Stomach (tissue), 9 donors: ENCODE results near the gene SEPTIN11. TPM values are rescaled to one million over a fixed set of nuclear protein-coding genes. Genes with fewer than 3 reads are reported as not detected.

ENCODE experiments used
- DNase-seq, 2 donors: peaks; one replicate each; pipeline versions ENCODE4 v3.0.0 to v3.0.0-alpha.2; 2013 to 2019
- H3K27ac ChIP-seq, 5 donors: fragments of 200-600 bp in 4 of 5; sonication (generic) in 4 of 5; one replicate each; pipeline ENCODE4 v1.5.1; 2013 to 2019; ENCODE audit warnings: mild to moderate bottlenecking in 1 of 5, moderate library complexity in 1 of 5
- H3K27me3 ChIP-seq, 3 donors: fragments of 200-600 bp; sonication (generic); one replicate each; pipeline ENCODE4 v1.5.1; 2017 to 2019; ENCODE audit warnings: mixed run types in 1 of 3
- H3K36me3 ChIP-seq, 4 donors: fragments of 200-600 bp; sonication (generic); 1 replicate in 3 of 4; 2 replicates in 1 of 4; pipeline ENCODE4 v1.5.1; 2016 to 2019
- H3K4me1 ChIP-seq, 4 donors: fragments of 200-600 bp; sonication (generic); one replicate each; pipeline ENCODE4 v1.5.1; 2016 to 2019
- H3K4me3 ChIP-seq, 4 donors: fragments of 200-600 bp; sonication (generic) in 3 of 4; one replicate each; pipeline ENCODE4 v1.5.1; 2016 to 2019; ENCODE audit warnings: mild to moderate bottlenecking in 1 of 4
- H3K9me3 ChIP-seq, 4 donors: fragments of 200-600 bp; sonication (generic); one replicate each; pipeline ENCODE4 v1.5.1; 2016 to 2019
- CTCF ChIP-seq, 7 experiments: fragments of 450-650 bp in 4 of 7; fragments of 200-600 bp in 3 of 7; sonication (generic) in 3 of 7; IDR thresholded peaks; one replicate each; pipeline ENCODE4 v1.5.1; 2016 to 2019; ENCODE audit warnings: antibody characterized with exemption in 7 of 7, control low read depth in 2 of 7, mild to moderate bottlenecking in 1 of 7
- EP300 ChIP-seq: sonication (generic); formaldehyde crosslinking; IDR thresholded peaks from one replicate; pipeline ENCODE4 v1.6.1; 2017; ENCODE audit warnings: antibody characterized with exemption
- POLR2A ChIP-seq, 4 donors: fragments of 450-650 bp; IDR thresholded peaks; one replicate each; pipeline ENCODE4 v1.6.1; 2016; ENCODE audit warnings: antibody characterized with exemption in 4 of 4, control low read depth in 2 of 4, mild to moderate bottlenecking in 1 of 4, moderate library complexity in 1 of 4
- POLR2AphosphoS5 ChIP-seq, 3 donors: sonication (generic); formaldehyde crosslinking; IDR thresholded peaks; one replicate each; pipeline ENCODE4 v1.6.1; 2016; ENCODE audit warnings: antibody characterized with exemption in 3 of 3
- WGBS, 5 donors: extraction: QIAGEN DNeasy Blood & Tissue Kit in 3 of 5; methylation state at CpG; one replicate each; pipeline versions ENCODE4 v1.1.5 to v1.1.7; 2013 to 2018; 5-methylcytosine and 5-hydroxymethylcytosine counted together
- intact Hi-C: fragments of 100-400 bp; cut with DNase I; formaldehyde crosslinking; loops from one replicate; pipeline ENCODE4 v1.15.1; 2023; ENCODE audit warnings: low total_unique reads
- polyA plus RNA-seq, 3 donors: library from polyadenylated mRNA; stranded (reverse); fragments of 200-250 nt; gene quantifications; one replicate each; pipeline ENCODE4 v1.2.3, GENCODE V29; 2013
- total RNA-seq, 5 donors: library from RNA; depleted of rRNA; stranded (reverse); fragments of >200 nt; gene quantifications; one replicate each; pipeline versions ENCODE4 v1.1.0 to v1.2.3, GENCODE V29; 2014 to 2016
- donor health status: healthy with polysubstance abuse.
- donor health status: Bipolar disorder and iron deficiency.
- donor health status: healthy.

The SEPTIN11 gene
- total and polyA plus RNA-seq, 8 donors: 9.3 to 298 (median 57.4) TPM

DNA sequence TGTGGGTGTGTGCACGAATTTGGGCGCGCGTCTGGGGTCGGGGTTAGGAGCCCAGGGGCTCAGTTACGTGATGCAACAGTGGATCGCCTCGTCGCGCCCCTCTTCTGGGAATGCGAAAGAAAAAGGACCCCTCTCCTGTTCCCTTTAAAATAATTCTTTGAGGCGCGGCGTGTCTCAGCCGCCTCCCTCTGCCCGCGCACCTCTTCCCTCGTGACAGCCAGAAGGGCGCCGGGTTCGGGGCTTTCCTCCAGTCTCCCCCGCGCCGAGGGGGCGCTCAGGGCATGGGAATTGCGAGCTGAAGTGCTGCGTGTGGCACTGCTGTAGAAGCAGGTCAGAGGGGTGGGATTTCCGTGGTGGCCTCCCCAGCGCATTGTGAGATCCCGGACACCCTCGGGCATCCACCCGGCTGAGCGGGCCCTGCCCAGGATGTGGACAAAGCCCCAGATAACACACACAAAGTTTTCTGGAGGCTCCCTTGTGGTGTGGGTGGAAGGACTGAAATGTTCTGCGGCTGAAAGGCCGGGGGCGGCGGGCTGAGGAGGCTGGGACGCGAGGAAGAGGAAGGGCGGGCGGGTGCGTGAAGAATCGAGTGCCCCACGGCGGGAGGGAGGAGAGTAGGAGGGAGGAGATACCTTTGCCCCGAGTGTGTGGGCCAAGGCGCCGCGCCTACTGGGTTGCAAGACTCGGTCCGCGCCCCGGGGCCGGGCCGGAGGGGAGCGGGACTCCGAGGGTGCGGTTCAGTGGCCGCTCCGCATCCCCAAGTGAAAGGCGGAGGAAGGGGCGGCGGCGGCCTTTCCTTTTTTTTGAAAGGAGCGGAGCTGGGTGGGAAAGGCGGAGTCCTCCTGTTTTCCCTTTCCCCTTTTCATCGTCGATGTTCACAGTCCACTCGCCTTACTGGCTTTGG lies 752 bp downstream of the SEPTIN11 start:
- no peak for TF ChIP-seq EP300
- no peak for TF ChIP-seq POLR2AphosphoS5 (IDR thresholded peaks at IDR 0.05)
- TF ChIP-seq POLR2A (IDR thresholded peaks at IDR 0.05): no peak
- TF ChIP-seq CTCF (IDR thresholded peaks at IDR 0.05): no peak
- no peaks in the 10 kb centered on the region for H3K9me3 ChIP-seq
- no peaks in the 10 kb centered on the region for H3K27me3 ChIP-seq
- intact Hi-C loops: no loop called here
- peak; percentile 64 to 77 for DNase-seq
- H3K4me1 ChIP-seq: peaks cover 13 to 64% (median 45%) of the 10 kb centered on the region in 4 donors
- H3K27ac ChIP-seq: peak overlapping the region; percentile 89 to 92 (median 91)
- no peaks in the 10 kb centered on the region for H3K36me3 ChIP-seq
- 0 to 1% (median 0%) methylated on average over 25 to 69 of the region's 69 CpGs for WGBS, 5 donors
- H3K4me3 ChIP-seq: peak overlapping the region; percentile 81 to 92 (median 89)

DNA sequence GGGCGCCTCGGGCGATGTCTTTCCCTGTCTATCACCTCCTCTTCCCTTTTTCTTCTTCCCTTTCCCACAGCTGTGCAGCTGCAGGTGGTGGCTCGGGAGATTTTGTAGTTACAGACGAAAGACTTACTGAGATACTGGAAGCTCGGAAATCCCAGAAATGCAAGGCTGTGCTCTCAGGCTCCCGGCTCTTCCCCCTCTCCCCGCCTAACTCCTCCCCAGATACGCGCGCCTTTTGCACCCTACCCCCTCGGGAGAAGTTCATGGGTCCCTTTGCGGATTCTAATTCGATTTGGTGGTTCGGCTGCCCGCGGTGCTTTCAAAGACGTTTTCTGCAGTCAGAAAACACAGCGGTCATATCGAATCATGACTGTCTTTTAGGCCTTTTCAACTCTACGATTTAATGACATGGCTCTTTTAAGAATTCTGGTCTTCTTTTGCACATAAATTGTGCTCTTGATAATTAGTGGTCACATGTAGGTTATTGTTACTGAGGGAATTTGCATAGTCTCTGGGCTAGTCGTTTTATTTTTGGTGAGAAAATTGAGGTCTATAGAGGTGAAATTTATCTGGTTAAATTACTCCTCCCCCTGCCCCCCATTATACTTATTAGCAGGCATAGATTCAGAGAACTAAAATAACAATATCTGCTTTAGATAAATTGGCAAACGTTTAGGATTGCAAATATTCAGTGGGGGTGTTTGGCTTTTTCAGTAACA lies 1.6 kb downstream of the SEPTIN11 start:
- TF ChIP-seq POLR2A (IDR thresholded peaks at IDR 0.05) (no peak), EP300 (no peak), POLR2AphosphoS5 (IDR thresholded peaks at IDR 0.05) (no peak), CTCF (IDR thresholded peaks at IDR 0.05) (no peak)
- H3K27me3 ChIP-seq: no peaks in the 10 kb centered on the region
- peak overlapping the region; percentile 89 to 92 (median 91) for H3K27ac ChIP-seq
- peak overlapping the region; percentile 81 to 92 (median 89) for H3K4me3 ChIP-seq
- WGBS, 5 donors: 2 to 7% (median 3%) methylated on average over 23 of the region's 23 CpGs
- DNase-seq: peak in 1 of 2 donors; percentile 51
- H3K4me1 ChIP-seq: peaks cover 13 to 71% (median 46%) of the 10 kb centered on the region in 4 donors
- H3K9me3 ChIP-seq: no peaks in the 10 kb centered on the region
- intact Hi-C loops: no loop called here
- no peaks in the 10 kb centered on the region for H3K36me3 ChIP-seq

DNA sequence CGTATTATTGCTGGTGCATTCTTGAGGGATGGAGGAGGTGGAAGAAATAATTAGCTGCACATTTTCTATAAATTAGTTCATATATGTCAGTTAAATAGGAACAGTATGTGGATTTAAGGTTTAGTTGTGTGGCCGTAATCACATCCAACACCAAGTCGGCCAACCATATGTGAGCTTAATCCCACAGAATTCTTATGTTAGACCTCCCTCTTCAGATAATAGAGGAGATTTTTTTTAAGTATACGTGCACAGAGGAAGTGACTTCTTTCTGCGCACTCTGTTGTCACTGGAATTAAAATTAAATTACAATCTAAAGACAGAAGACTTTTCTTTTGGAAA lies 2.1 kb downstream of the SEPTIN11 start:
- TF ChIP-seq POLR2A (IDR thresholded peaks at IDR 0.05): no peak
- H3K27ac ChIP-seq: peak overlapping the region in 2 of 5 donors; percentile 89 to 90
- no peaks in the 10 kb centered on the region for H3K36me3 ChIP-seq
- 59 to 81% (median 69%) methylated on average over 5 of the region's 5 CpGs for WGBS, 5 donors
- H3K4me3 ChIP-seq: peak overlapping the region; percentile 81 to 92 (median 89)
- peak in 1 of 2 donors; percentile 45 for DNase-seq
- H3K9me3 ChIP-seq: no peaks in the 10 kb centered on the region
- H3K4me1 ChIP-seq: peaks cover 13 to 76% (median 46%) of the 10 kb centered on the region in 4 donors
- H3K27me3 ChIP-seq: no peaks in the 10 kb centered on the region
- intact Hi-C loops: no loop called here

GRCh38 chr4:76952071-76952470 lies 2.5 kb downstream of the SEPTIN11 start:
- peaks cover 13 to 75% (median 50%) of the 10 kb centered on the region in 4 donors for H3K4me1 ChIP-seq
- H3K27ac ChIP-seq: no peak overlapping the region
- no peaks in the 10 kb centered on the region for H3K9me3 ChIP-seq
- intact Hi-C loops: no loop called here
- no peaks in the 10 kb centered on the region for H3K36me3 ChIP-seq
- no peak overlapping the region for H3K4me3 ChIP-seq
- TF ChIP-seq POLR2AphosphoS5 (IDR thresholded peaks at IDR 0.05) (no peak), EP300 (no peak), CTCF (IDR thresholded peaks at IDR 0.05) (no peak), POLR2A (IDR thresholded peaks at IDR 0.05) (no peak)
- WGBS, 5 donors: 62 to 75% (median 72%) methylated on average over 4 of the region's 4 CpGs
- no peaks in the 10 kb centered on the region for H3K27me3 ChIP-seq
- no peak for DNase-seq
